ENCODE measurements around the gene MYZAP. TPM values are rescaled to one million over a fixed set of nuclear protein-coding genes. Genes with fewer than 3 reads are reported as not detected.
A peak's percentile ranks its signal among the peaks of the same experiment; 100 is the strongest.

Gene MYZAP
- total RNA-seq, 1 experiment from 2014 or later, result 1.1 TPM

- no TSS peak for BruUV-seq (replicated peaks)
- no peaks in the 10 kb centered on the region; the same call in 1 of the 2 replicates for H3K27me3 ChIP-seq (ENCODE audit: control insufficient read depth, insufficient read depth, low read length)
- no peak overlapping the region for H3K4me3 ChIP-seq (ENCODE audit: low read depth in 2 of 2, low read length in 2 of 2)
- H3K36me3 ChIP-seq (ENCODE audit: control insufficient read depth, insufficient read depth, low read length), result no peaks in the 10 kb centered on the region
- H3K9me3 ChIP-seq (ENCODE audit: control insufficient read depth, insufficient read depth, low read depth, low read length), result no peaks in the 10 kb centered on the region
- no peak overlapping the region for H3K27ac ChIP-seq (ENCODE audit: low read length)
- POLR2A ChIA-PET, result interaction anchor here (0.6 kb wide), 1 partner anchor 19 kb away, joined by 3 read pairs; no protein-coding TSS in a partner anchor
- no peak for DNase-seq (ENCODE audit: low read depth, low spot score)
- CTCF ChIA-PET, result interaction anchor here (0.6 kb wide), 1 partner anchor 1599 kb away, joined by 3 read pairs; no protein-coding TSS in a partner anchor
- ATAC-seq, result no peak
- H3K4me1 ChIP-seq (ENCODE audit: control insufficient read depth, insufficient read depth, low read length), result peaks cover 3% of the 10 kb centered on the region; the same call in 1 of the 2 replicates
- in situ Hi-C loops (cut with HindIII; ENCODE audit: low pct_unique_long_range_greater_than_20kb, low sequenced_read_pairs), result loop anchor here (25.0 kb wide), 1 partner anchor 185 kb away; no protein-coding TSS in a partner anchor
- intact Hi-C loops (cut with micrococcal nuclease; ENCODE audit: unreplicated experiment), result no loop called here
- no peak for TF ChIP-seq SIN3A (IDR thresholded peaks at IDR 0.05; ENCODE audit: borderline replicate concordance, insufficient read depth, low read depth, low read length)
- no peak for TF ChIP-seq REST (IDR thresholded peaks at IDR 0.05; ENCODE audit: insufficient read depth in 1 of 2, low read depth in 2 of 2, low read length in 1 of 2)
- TF ChIP-seq CTCF (IDR thresholded peaks at IDR 0.05), result no peak
- TF ChIP-seq TCF7L2 (IDR thresholded peaks at IDR 0.05; ENCODE audit: low read depth, low read length), result no peak
- no peak for TF ChIP-seq POLR2AphosphoS5 (IDR thresholded peaks at IDR 0.05; ENCODE audit: low read depth, low read length)
Measured at GRCh38 chr15:57677204-57677603, 85.5 kb downstream of the MYZAP start.

GRCh38 chr15:57680021-57680420 is 88.3 kb downstream of the MYZAP start:
- intact Hi-C loops (cut with micrococcal nuclease; ENCODE audit: unreplicated experiment), result no loop called here
- H3K27ac ChIP-seq (ENCODE audit: low read length), result no peak overlapping the region
- H3K4me1 ChIP-seq (ENCODE audit: control insufficient read depth, insufficient read depth, low read length), result peaks cover 3% of the 10 kb centered on the region; the same call in 1 of the 2 replicates
- no peaks in the 10 kb centered on the region for H3K36me3 ChIP-seq (ENCODE audit: control insufficient read depth, insufficient read depth, low read length)
- ATAC-seq (peak; percentile 53; the same call in 1 of the 2 replicates), DNase-seq (ENCODE audit: low read depth, low spot score) (peak; percentile 15)
- CTCF ChIA-PET, result no interaction called here
- no peak overlapping the region for H3K4me3 ChIP-seq (ENCODE audit: low read depth in 2 of 2, low read length in 2 of 2)
- POLR2A ChIA-PET, result no interaction called here
- no peaks in the 10 kb centered on the region for H3K27me3 ChIP-seq (ENCODE audit: control insufficient read depth, insufficient read depth, low read length)
- TF ChIP-seq POLR2AphosphoS5 (IDR thresholded peaks at IDR 0.05; ENCODE audit: low read depth, low read length) (no peak), TCF7L2 (IDR thresholded peaks at IDR 0.05; ENCODE audit: low read depth, low read length) (no peak), CTCF (IDR thresholded peaks at IDR 0.05) (no peak), SIN3A (IDR thresholded peaks at IDR 0.05; ENCODE audit: borderline replicate concordance, insufficient read depth, low read depth, low read length) (no peak), REST (IDR thresholded peaks at IDR 0.05; ENCODE audit: insufficient read depth in 1 of 2, low read depth in 2 of 2, low read length in 1 of 2) (no peak)
- BruUV-seq (replicated peaks), result no TSS peak
- in situ Hi-C loops (cut with HindIII; ENCODE audit: low pct_unique_long_range_greater_than_20kb, low sequenced_read_pairs), result loop anchor here (25.0 kb wide), 1 partner anchor 182 kb away; no protein-coding TSS in a partner anchor
- H3K9me3 ChIP-seq (ENCODE audit: control insufficient read depth, insufficient read depth, low read depth, low read length), result no peaks in the 10 kb centered on the region
